DMS79 treated with DMSO at 0.1 percent for 48 hours (cell line): ENCODE results near the gene CCDC74B.
"Not testable (repeated sequence)": the region's sequence is repeated elsewhere in the genome, so short reads cannot be mapped to it uniquely, and the experiment has no call there.

Experiments used
- DNase-seq: peaks from one replicate; lab custom pipeline; 2025; lab: John Stamatoyannopoulos, UW

The CCDC74B gene

GRCh38 chr2:130148515-130148914 is 3.6 kb upstream of the CCDC74B start:
- peak; percentile 21 for DNase-seq

GRCh38 chr2:130143266-130144039 is 1.5 kb downstream of the CCDC74B start:
- DNase-seq: not testable (repeated sequence)

- not testable (repeated sequence) for DNase-seq
Measured at GRCh38 chr2:130142396-130143265, 2.3 kb downstream of the CCDC74B start.

- not testable (repeated sequence) for DNase-seq
Measured at GRCh38 chr2:130141645-130142370, 3.1 kb downstream of the CCDC74B start.

- DNase-seq: not testable (repeated sequence)
Measured at GRCh38 chr2:130141002-130141401, 3.9 kb downstream of the CCDC74B start.

GRCh38 chr2:130140516-130140915 is 4.4 kb downstream of the CCDC74B start:
- not testable (repeated sequence) for DNase-seq

GRCh38 chr2:130139331-130140280 is 5.3 kb downstream of the CCDC74B start:
- DNase-seq: peak; percentile 49

GRCh38 chr2:130138841-130139251 is 6.1 kb downstream of the CCDC74B start:
- DNase-seq: peak; percentile 49

- not testable (repeated sequence) for DNase-seq
Measured at GRCh38 chr2:130138326-130138725, 6.6 kb downstream of the CCDC74B start.

- DNase-seq: not testable (repeated sequence)
Measured at GRCh38 chr2:130137118-130137517, 7.8 kb downstream of the CCDC74B start.

GRCh38 chr2:130136546-130136945 is 8.4 kb downstream of the CCDC74B start:
- DNase-seq: not testable (repeated sequence)

- DNase-seq: no peak
Measured at GRCh38 chr2:130135692-130136541, 9.0 kb downstream of the CCDC74B start.

GRCh38 chr2:130129120-130129829 is 15.6 kb downstream of the CCDC74B start, which contains the start of gene POTEF:
Gene POTEF, minus strand, starts transcription at chr2:130129222. Its CDS starts 8,707 bp downstream, at chr2:130120515.
- DNase-seq: peak; percentile 11

- DNase-seq: not testable (repeated sequence)
Measured at GRCh38 chr2:130128464-130128863, 16.4 kb downstream of the CCDC74B start.

- not testable (repeated sequence) for DNase-seq
Measured at GRCh38 chr2:130127726-130128125, 17.2 kb downstream of the CCDC74B start.

GRCh38 chr2:130120924-130121323 is 24.0 kb downstream of the CCDC74B start:
- not testable (repeated sequence) for DNase-seq

- DNase-seq: not testable (repeated sequence)
Measured at GRCh38 chr2:130102597-130103363, 42.1 kb downstream of the CCDC74B start.
